Gastrocnemius medialis (tissue), 4 donors: ENCODE results near the gene KLHL8. TPM values are rescaled to one million over a fixed set of nuclear protein-coding genes. Genes with fewer than 3 reads are reported as not detected.
A peak's percentile ranks its signal among the peaks of the same experiment; 100 is the strongest.

ENCODE experiments used
- ATAC-seq, 2 donors: fragments of 150-250 bp; one replicate each; pipeline ENCODE4 v1.9.1; 2016
- DNase-seq, 2 donors: peaks; one replicate each; pipeline ENCODE4 v3.0.0-alpha.2; 2019
- H3K27ac ChIP-seq, 4 donors: fragments of 200-600 bp; sonication (generic); 1 replicate in 1 of 4; 2 replicates in 3 of 4; pipeline ENCODE4 v1.5.1; 2016 to 2018; ENCODE audit warnings: mild to moderate bottlenecking in 2 of 4, moderate library complexity in 1 of 4
- H3K27me3 ChIP-seq, 3 donors: fragments of 200-600 bp; sonication (generic) in 2 of 3; 1 replicate in 1 of 3; 2 replicates in 2 of 3; pipeline versions ENCODE4 v1.5.1 to v1.6.0; 2016 to 2019; ENCODE audit warnings: mild to moderate bottlenecking in 1 of 3, moderate library complexity in 1 of 3
- H3K36me3 ChIP-seq, 2 donors: fragments of 200-600 bp; sonication (generic) in 1 of 2; one replicate each; pipeline ENCODE4 v1.5.1; 2017 to 2018
- H3K4me1 ChIP-seq, 2 donors: fragments of 200-600 bp; sonication (generic) in 1 of 2; one replicate each; pipeline ENCODE4 v1.5.1; 2016 to 2017; ENCODE audit warnings: mild to moderate bottlenecking in 2 of 2
- H3K4me3 ChIP-seq, 4 donors: fragments of 200-600 bp; sonication (generic) in 3 of 4; 1 replicate in 1 of 4; 2 replicates in 3 of 4; pipeline ENCODE4 v1.5.1; 2016 to 2019; ENCODE audit warnings: mild to moderate bottlenecking in 2 of 4
- H3K9me3 ChIP-seq, 3 donors: fragments of 200-600 bp; sonication (generic) in 2 of 3; 1 replicate in 1 of 3; 2 replicates in 2 of 3; pipeline ENCODE4 v1.5.1; 2016 to 2019
- CTCF ChIP-seq, 5 experiments: fragments of 450-650 bp in 3 of 5; fragments of 200-600 bp in 2 of 5; sonication (generic) in 2 of 5; IDR thresholded peaks in 4 of 5; conservative IDR thresholded peaks in 1 of 5; 1 replicate in 4 of 5; 2 replicates in 1 of 5; pipeline ENCODE4 v1.5.1; 2016 to 2019; ENCODE audit warnings: antibody characterized with exemption in 5 of 5, mild to moderate bottlenecking in 3 of 5, moderate library complexity in 3 of 5
- POLR2A ChIP-seq, 2 donors: fragments of 450-650 bp; IDR thresholded peaks; one replicate each; pipeline ENCODE4 v1.6.1; 2017; ENCODE audit warnings: antibody characterized with exemption in 2 of 2, mild to moderate bottlenecking in 2 of 2, moderate library complexity in 2 of 2
- in situ Hi-C, 4 donors: fragments of 200-750 bp; cut with MboI; loops; one replicate each; pipeline versions ENCODE4 v1.15.0 to v1.8.0; 2017; ENCODE audit warnings: low sequenced_read_pairs in 4 of 4
- intact Hi-C: fragments of 100-400 bp; cut with DNase I; formaldehyde crosslinking; loops from one replicate; pipeline ENCODE4 v1.15.1; 2023; ENCODE audit warnings: low total_unique reads
- total RNA-seq, 4 donors: library from RNA; depleted of rRNA; stranded (reverse); fragments of >200 nt; gene quantifications; one replicate each; pipeline versions ENCODE4 v1.1.0 to v1.2.3, GENCODE V29; 2016

The KLHL8 gene
- total RNA-seq, 4 donors from 2014 or later: 15.5 to 19.4 (median 18.6) TPM

GRCh38 chr4:87241336-87241735 is 20.9 kb upstream of the KLHL8 start:
- intact Hi-C loops (no loop called here), in situ Hi-C loops (no loop called here)

GRCh38 chr4:87240341-87240740 is 19.9 kb upstream of the KLHL8 start:
- Histone ChIP-seq H3K36me3 (no peaks in the 10 kb centered on the region), H3K27ac (peak overlapping the region in 1 of 4 donors; percentile 17), H3K27me3 (no peaks in the 10 kb centered on the region), H3K9me3 (peaks cover 0 to 9% (median 4%) of the 10 kb centered on the region in 3 donors), H3K4me1 (no peaks in the 10 kb centered on the region), H3K4me3 (no peak overlapping the region)
- in situ Hi-C loops (no loop called here), intact Hi-C loops (no loop called here)
- TF ChIP-seq CTCF (IDR thresholded peaks at IDR 0.05 in 4 of 5, conservative IDR thresholded peaks at IDR 0.05 in 1 of 5): no peak
- TF ChIP-seq POLR2A (IDR thresholded peaks at IDR 0.05): no peak
- DNase-seq (no peak), ATAC-seq (no peak)

More at GRCh38 chr4:87241336-87241735, 20.9 kb upstream of the KLHL8 start:
- ATAC-seq: no peak
- TF ChIP-seq CTCF (IDR thresholded peaks at IDR 0.05 in 4 of 5, conservative IDR thresholded peaks at IDR 0.05 in 1 of 5): no peak
- no peak for TF ChIP-seq POLR2A (IDR thresholded peaks at IDR 0.05)
- Histone ChIP-seq H3K36me3 (no peaks in the 10 kb centered on the region), H3K4me3 (no peak overlapping the region), H3K27ac (no peak overlapping the region), H3K4me1 (no peaks in the 10 kb centered on the region), H3K9me3 (peaks cover 0 to 9% (median 4%) of the 10 kb centered on the region in 3 donors), H3K27me3 (no peaks in the 10 kb centered on the region)
- DNase-seq: no peak

- intact Hi-C loops: loop anchor here (5.0 to 10.0 kb wide), 2 partner anchors 318 to 345 kb away; partner anchors contain the start of gene C4orf36
- DNase-seq: no peak
- in situ Hi-C loops: loop anchor here (5.0 to 10.0 kb wide), 2 partner anchors 83 to 315 kb away; no protein-coding TSS in a partner anchor
Observed at GRCh38 chr4:87239821-87240220, 19.4 kb upstream of the KLHL8 start.

GRCh38 chr4:87239194-87239593 is 18.8 kb upstream of the KLHL8 start:
- intact Hi-C loops: loop anchor here (5.0 to 10.0 kb wide), 2 partner anchors 317 to 344 kb away; partner anchors contain the start of gene C4orf36
- Histone ChIP-seq H3K27me3 (no peaks in the 10 kb centered on the region), H3K27ac (no peak overlapping the region), H3K36me3 (no peaks in the 10 kb centered on the region), H3K4me3 (no peak overlapping the region), H3K9me3 (peaks cover 0 to 9% (median 4%) of the 10 kb centered on the region in 3 donors), H3K4me1 (no peaks in the 10 kb centered on the region)
- TF ChIP-seq CTCF (IDR thresholded peaks at IDR 0.05 in 4 of 5, conservative IDR thresholded peaks at IDR 0.05 in 1 of 5) (no peak), POLR2A (IDR thresholded peaks at IDR 0.05) (no peak)
- no peak for DNase-seq
- in situ Hi-C loops: loop anchor here (5.0 to 10.0 kb wide), 2 partner anchors 82 to 314 kb away; no protein-coding TSS in a partner anchor
- no peak for ATAC-seq

More at GRCh38 chr4:87239821-87240220, 19.4 kb upstream of the KLHL8 start:
- no peaks in the 10 kb centered on the region for H3K27me3 ChIP-seq
- no peak for TF ChIP-seq CTCF (IDR thresholded peaks at IDR 0.05 in 4 of 5, conservative IDR thresholded peaks at IDR 0.05 in 1 of 5)
- TF ChIP-seq POLR2A (IDR thresholded peaks at IDR 0.05): no peak
- H3K27ac ChIP-seq: peak overlapping the region in 1 of 4 donors; percentile 17
- no peaks in the 10 kb centered on the region for H3K36me3 ChIP-seq
- H3K4me3 ChIP-seq: no peak overlapping the region
- peaks cover 0 to 9% (median 4%) of the 10 kb centered on the region in 3 donors for H3K9me3 ChIP-seq
- ATAC-seq: no peak
- no peaks in the 10 kb centered on the region for H3K4me1 ChIP-seq
